HG03095 (cell line): ENCODE data around the gene CHSY1.

Experiments
- ATAC-seq: cut with Tn5 transposase; IDR thresholded peaks from one replicate; pipeline ENCODE4 v1.9.1; 2021; ENCODE audit warnings: moderate library complexity; ENCODE audit not compliant: unreplicated experiment

The CHSY1 gene

DNA sequence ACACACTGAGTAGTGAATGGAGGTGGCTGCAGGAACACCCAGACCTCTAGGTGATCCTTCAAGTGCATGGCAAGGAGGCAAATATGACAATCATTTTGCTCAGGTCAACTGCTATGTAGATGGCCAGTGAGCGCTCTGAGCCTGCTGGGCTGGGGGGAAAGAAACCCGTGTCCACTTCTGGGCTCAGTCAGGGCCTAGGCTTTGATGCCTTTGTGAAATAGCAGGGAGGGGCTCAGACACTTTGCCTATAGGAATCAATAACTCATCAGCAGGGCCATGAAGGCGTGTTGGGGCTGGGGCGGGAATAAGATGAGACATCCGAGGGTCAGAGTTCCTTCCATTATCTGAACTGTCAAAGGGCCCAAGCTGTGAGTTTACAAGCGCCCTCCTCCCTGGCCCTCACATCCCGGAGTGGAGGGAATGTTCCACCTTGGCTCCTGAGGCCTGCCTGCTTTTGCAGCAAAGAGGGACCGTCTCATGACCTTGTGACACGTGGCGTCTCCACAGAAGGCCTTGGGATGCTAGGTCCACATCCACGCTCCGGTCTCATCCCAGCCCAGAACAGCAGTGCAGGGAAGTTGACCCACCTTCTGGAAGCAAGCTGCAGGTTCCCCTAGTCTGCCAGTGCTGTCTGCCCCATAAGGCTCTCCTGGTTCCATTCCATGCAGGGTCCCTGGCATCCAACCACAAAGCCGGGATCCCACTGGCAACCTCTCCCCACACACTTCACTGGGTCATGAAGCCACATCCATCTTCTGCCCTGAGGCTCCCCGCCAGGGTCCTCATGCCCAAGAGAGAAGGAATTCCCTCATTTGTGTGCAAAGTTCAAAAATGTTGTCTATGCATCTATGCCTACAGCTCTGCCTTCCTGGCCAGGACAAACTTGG is 78.4 kb downstream of the CHSY1 start:
- ATAC-seq = no peak

DNA sequence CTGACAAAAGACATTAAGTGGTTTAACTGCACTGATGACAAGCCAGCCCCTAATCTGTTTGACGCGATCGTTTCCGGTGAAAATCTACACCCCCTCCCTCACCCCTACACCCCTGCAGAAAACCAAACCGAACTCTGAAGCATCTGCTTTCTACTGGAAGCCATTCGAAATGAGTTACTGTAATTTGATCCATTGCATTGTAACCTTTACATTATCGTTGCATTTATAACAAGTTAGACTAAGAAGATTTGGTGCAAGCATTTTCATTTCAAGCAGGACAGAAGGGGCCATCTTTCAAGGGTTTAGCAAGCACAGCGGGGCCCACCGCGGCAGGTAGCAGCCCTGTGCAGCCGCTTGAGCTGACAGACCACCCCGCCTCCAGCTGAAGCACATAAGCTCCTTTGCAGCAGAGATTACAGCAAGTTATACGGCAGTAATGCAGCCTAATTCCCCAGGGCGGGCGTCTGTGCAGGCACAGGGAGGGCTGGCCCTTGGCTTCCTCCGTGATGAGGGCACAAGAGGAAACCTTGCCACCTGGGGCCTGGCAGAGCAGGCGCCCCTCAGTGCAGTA is 79.3 kb downstream of the CHSY1 start:
- ATAC-seq = no peak

DNA sequence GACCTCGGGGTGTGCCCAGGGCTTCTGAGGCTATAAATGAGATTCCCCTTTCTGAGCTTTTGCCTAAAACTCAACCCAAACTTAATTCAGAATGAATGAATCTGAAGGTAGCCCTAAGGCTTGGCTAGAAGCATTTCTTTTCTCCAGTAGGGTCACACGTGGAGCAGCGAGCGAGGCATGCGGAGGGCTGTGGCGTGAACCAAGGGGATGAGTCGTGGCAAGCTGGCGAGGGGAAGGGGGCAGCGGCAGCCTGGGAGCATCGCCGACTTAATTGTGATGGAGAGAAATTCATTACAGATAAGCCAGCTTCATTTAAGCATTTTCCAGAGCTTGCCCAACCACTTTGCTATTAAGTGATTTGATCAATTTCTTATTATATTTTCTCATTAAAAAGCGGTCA is 79.9 kb downstream of the CHSY1 start:
- ATAC-seq = no peak

DNA sequence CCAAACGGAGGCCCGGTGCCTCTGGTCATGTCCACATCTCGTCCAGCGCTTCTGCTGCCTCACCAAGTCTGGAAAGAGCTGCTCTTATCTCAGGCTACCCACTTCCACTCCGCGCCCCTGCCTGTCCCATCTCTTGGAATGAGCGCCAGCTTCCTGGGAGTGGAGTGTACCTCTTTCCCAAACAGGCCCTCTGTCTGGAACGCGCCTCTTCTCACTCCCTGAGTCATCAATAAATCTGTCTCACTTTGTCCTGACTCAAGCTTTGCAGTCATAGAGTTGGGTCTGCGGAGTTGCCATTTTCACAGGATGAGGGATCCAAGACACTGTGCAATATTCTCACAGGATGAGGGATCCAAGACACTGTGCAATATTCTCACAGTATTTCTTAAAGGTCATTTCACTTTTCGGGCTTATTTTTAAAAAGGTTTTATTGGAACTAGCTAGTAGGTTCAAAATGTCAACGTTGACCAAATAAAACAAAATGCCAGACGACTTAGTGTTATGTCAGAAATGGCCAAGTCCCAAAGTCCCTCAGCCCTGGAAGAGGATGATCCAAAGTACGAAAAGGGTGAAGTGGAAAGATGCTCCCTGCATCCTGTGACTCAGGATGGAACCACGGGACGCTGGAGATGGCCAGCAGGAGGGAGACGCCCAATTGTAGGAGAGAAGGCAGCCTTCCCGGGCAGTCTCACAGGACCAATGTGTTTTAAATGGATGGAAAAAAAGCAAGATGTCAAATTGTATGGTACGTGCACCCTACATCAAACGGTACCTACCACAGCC is 81.1 kb downstream of the CHSY1 start:
- ATAC-seq = no peak

DNA sequence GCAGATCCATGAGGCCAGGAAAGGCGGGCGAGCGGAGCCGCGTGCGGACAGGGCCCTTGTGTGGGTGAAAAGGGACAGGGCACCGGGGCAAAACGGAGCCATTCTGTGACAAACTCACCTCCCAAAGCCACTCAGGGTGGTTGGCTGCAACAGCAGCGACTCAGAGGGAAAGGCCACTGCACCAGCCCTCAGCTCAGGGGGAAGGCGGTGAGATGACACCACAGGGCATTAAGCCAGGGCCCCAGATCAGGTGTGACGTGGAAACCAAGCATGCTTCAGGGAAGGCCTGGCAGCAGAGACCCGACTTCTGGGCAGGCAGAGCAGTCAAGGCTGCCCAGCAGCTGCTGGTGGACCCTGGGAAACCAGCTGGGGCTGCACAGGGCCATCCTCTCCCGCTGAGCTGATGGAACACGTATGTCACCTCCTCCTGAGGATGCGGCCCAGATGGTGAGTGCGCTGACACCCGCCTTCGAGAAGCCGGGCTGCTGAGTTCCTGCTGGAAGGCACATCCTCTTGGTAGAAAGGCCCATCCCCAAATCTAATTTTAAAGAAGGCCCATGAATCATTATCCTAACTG is 82.3 kb downstream of the CHSY1 start:
- no peak for ATAC-seq

DNA sequence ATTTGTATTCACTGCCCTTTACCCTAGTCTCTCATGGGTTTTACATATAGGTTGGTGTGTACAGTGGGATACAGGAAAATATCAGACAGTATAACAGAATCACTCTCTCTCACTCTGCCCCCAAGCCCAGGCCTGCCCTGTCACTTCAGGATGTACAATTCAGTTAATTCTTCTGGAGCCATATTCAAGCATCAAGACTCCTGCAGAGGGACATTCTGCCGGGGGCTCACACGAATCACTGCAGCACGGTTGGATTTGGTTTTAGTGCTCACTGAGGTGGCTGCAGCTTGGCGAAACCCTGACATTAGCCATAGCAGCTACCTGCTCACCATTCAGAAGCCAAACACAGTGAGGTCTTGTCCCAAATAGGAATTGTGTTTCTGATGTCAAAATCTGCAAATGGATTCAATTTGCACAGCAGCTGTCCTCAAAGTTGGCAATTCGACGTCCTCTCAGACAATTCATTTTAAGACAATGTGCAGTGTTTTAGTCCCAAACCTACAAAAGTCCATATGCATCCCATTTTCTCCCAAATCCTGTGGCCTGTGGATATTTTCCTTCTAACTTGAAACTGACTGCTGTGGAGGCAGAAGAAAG is 82.9 kb downstream of the CHSY1 start:
- no peak for ATAC-seq

DNA sequence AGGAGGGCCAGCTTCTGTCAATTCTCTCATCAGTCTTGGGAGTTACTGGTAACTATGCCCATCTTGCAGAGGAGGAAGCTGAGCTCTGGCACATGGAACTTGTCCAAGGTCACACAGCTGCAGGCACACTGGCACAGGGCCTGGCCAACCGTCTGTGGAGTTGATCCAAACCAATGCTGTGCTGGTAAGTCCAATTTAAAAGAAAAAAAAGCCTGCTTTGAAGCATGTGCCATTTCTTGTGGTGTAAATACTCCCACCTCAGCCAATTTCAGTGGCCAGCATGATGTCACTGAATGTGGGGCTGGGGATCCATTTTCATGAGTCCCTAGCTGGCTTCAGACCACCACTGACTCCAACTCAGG is 83.4 kb downstream of the CHSY1 start:
- no peak for ATAC-seq

DNA sequence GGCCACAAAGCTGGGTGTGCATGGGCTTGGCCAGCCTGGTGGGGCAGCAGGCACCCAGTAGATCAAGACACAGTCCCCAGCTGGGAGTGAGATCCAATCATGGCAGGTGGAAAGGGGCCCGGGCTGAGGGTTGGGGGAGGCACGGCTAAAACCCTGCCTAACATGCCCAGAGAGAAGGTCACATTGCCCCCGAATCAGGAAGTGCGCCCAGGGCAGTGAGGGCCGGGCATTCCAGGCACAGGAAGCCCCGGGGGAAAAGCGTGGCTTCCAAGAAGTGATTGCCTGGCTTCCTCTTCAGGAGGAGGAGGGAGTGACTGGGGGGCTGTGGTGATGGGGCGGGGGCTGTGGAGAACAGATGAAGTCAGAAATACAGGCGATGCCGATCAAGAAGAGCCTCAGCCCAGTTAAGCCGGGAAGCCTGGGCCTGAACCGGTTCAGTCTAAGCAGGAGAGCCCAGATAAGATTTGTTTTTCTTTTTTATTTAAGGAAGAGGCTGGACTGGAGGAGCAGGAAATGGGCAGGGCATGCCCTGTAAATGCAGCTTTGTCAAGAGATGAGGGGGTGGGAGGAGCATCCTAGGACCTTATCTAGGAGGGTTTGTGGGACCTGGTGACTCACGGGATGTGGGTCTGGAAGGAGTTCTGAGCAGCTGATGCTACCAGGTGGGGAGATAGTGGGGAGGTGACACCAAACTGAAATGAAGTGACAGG is 83.9 kb downstream of the CHSY1 start:
- ATAC-seq = no peak

DNA sequence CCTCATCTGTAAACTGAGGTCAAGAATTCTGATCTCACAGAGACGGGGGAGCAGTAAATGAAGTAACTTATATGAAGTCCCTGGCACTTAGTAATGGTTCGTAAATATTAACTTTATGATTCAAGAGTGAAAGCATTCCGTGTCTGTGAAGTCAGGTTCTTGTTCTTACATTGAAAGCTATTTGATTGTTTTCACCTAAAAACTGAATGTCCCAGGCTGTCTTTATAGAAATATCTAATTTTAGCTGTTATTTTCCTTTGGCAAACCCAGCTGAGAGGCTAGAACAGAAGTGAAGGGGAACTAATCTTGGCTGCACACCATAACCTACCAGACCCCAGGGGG is 84.5 kb downstream of the CHSY1 start:
- no peak for ATAC-seq

DNA sequence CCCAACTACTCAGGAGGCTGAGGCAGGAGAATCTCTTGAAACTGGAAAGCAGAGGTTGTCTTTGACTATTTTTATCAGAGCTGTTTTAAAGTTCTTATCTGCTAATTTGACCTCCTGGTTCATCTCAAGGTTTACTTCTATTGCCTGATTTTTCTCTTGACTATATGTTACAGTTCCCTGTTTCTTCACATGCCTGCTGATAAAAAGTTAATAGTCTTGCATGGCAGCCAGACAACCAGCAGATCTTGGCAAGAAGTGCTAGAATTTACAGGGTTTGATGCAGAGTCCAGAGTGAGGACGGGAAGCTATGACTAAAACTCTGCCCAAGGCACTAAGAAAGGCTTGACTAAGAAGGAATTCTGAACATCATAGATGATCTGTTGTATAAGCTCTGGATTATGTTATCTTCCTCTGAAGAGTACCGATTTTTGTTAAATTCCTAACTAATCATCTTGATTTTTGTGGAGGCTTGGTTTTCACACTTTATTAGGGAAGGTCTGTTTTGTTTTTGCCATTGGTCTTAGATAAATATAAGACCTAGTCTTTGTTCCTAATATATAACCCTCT is 85.9 kb downstream of the CHSY1 start:
- no peak for ATAC-seq

DNA sequence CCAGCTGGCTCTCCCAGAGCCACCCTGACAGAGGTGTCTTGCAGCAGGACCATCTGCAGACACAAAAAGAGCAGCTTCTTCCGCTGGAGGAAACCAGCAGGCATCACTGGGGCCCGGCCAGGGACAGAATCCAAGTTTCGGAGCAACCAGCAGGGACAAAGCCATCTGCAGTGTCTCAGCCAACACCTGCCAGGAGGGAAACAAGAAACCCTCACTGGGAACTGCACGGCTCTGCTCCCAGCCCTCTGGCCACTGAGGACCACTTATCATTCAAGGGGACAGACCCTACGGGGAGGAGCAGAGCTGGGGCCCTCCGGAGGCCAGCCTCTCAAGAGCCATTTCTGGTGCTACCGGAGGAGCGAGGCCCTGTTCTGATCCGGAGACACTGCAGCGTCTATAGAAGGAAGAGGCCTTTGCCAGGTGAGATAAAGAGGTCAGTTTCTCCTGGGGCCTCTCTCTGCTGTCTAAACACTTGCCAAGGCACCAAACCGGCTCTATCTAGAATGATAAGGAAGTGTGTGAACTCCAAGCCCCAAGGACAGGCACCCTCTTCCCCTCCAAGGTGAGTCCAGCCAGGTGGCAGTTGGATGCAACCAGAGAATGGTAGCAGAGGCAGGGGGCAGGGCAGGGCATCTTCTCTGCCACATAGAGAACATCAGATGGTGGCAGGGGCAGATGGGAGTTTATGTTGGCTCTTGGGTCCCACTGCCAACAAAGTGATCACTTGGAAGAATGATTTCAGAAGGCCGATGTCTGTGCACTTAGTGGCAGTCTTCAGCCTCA is 89.0 kb downstream of the CHSY1 start:
- no peak for ATAC-seq

DNA sequence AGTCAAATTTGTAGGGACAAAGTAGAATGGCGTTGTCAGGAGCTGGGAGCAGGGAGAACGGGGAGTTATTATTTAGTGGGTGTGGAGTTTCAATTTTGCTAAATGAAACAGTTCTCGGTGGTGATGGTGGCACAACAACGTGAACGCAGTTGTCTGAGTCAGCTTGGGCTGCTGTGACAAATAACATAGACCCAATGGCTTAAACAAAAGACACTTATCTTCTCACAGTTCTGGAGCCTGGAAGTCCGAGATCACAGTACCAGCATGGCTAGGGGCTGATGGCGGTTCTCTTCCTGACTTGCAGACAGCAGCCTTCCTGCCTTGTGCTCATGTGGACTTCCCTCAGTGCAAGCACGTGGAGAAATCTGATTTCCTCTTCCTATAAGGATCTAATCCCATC is 90.2 kb downstream of the CHSY1 start:
- no peak for ATAC-seq

DNA sequence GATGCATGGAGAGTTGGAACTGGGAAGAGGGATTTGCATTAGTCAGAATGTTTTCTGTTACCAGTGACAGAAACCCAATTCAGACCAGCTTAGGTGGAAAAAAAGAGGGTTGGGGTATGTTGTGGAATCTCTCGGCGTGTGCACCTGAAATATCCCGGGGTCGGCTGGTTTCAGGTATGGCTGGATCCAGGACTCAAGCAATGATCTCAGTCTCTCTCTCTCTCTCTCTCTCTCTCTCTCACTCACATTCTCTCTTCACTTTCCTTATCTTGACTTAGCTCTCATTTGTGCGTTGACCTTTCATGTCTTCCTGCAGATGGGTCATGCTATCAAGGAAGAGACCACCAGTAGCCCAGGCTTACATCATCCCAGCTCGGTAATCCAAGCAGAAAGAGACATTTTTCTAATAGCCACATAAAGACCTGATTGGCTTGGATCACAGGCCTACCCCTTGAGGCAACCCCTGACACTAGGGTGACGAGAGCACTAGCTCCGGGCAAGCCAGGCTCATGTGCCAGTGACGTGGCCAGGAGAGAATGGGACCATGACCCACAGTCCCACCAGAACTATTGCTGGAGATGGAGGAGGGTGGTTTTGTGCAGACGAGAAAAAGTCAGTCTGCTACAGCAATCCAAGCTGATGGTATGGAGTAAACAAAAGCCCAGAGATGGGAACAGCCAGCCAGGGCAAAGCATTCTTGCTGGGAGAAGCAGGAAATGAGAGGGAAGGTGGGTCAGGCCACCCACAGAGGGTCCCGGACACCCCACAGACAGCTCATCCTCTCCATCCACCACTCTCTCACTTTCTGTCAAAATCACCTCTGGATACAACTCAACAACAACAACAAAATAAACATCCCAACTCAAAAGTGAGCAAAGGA is 91.7 kb downstream of the CHSY1 start:
- ATAC-seq = no peak

DNA sequence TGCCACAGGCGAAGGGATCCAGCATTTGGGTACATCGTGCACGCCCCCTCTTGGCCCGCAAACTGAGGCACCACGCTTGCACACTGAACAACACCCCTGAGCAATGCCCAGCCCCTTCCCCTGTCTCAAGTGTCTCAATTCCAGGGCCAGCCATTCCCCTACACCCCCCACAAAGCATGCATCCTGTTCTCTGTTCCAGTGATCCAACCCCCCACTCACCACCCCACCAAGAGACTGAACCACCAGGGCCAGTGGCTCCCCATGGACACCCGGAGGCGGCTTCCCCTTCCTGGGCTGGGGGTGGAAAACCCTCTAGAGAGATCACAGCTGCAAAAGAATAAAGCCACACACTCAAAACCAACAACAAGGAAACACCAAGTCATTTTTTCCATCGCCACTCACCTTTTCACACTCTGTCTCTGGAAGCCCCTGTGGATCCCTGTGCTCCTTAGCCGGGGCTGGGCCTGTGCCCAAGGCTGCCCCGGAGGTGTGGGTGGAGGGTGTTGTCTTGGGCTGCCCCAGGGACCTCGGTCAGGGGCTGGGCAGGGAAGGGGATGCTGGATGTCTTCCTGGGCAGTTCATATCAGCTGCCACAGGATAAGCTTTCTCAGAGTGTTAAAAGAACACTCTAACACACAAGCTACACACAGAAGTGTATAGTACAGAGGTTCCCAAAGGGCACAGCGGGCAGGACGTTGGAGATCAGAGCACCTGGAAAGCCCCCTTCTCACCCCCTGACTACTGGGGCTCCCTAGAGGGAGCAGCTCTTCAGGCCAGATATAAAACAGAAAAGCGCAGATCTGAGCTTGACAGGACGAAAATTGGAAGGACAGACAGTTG is 92.5 kb downstream of the CHSY1 start:
- ATAC-seq = no peak

DNA sequence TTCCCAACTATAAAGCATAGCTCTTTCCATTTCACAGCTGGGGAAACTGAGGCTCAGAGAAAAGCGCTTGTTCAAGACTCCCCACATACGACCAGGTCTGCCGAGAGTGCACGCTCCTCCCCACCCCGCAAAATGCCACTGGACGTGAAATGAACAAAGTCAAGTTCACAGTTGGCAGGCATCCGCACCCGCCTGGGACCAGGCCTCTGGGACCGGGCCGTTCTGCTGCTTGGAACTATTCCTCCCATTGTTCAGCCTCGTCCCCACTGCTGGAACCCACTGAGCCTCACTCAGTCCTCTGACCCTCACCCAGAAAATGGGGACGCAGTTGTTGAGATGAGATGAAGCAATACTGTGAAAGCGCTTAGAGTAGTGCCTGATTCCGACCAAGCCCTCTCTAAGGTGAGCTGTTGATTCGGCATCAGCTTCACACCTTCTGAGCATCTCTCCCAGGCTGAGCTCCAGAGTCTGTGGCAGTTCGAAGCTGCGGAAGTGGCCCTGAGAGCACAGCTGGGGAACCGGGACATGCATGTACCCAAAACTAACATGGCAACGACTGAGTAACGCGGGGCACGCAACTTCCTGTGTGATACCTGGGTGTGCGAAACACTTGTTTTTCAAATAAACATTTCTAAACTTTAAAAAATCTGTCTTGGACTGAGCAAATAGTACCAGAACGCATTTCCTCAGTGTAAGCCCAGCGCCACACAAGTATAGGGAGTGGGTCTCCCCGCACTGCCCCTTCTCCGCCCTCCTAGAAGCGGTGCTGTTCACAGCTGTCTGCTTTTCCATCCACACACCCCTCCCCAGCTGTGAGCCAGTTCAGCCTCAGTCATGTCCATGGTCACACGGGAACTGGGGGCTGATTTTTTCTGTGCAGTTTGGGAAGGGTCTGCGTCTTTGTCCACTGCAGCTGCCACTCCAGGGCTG is 93.4 kb downstream of the CHSY1 start:
- ATAC-seq = no peak

DNA sequence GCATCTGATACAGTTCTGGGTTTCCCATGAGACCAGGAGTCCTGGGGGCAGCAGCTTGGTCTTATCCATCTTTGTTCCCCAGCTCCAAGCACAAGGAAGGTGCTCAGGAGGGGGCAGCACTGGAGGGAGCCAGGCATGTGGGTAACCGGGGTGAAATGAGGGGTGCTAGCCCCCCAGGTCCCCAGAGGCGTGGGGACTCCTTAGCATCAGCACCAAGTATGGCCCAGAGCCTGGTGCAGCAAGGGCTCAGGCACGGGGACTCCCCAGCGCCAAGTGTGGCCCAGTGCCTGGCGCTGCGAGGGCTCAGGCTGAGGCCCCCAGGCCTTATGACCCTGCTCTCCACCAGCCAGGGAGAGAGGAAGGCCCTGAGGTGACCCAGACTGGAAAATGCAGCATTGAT is 94.1 kb downstream of the CHSY1 start:
- no peak for ATAC-seq
